Measurements from ENCODE around the gene SETD1A. TPM values are rescaled to one million over a fixed set of nuclear protein-coding genes. Genes with fewer than 3 reads are reported as not detected.

Gene SETD1A
- total RNA-seq, 1 donor from 2014 or later: 7.4 TPM

- no peak overlapping the region for H3K4me3 ChIP-seq
- H3K9me3 ChIP-seq (replicated peaks): no peaks in the 10 kb centered on the region
- TF ChIP-seq, protein P1, sequence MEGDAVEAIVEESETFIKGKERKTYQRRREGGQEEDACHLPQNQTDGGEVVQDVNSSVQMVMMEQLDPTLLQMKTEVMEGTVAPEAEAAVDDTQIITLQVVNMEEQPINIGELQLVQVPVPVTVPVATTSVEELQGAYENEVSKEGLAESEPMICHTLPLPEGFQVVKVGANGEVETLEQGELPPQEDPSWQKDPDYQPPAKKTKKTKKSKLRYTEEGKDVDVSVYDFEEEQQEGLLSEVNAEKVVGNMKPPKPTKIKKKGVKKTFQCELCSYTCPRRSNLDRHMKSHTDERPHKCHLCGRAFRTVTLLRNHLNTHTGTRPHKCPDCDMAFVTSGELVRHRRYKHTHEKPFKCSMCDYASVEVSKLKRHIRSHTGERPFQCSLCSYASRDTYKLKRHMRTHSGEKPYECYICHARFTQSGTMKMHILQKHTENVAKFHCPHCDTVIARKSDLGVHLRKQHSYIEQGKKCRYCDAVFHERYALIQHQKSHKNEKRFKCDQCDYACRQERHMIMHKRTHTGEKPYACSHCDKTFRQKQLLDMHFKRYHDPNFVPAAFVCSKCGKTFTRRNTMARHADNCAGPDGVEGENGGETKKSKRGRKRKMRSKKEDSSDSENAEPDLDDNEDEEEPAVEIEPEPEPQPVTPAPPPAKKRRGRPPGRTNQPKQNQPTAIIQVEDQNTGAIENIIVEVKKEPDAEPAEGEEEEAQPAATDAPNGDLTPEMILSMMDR (IDR thresholded peaks at IDR 0.05; ENCODE audit: borderline replicate concordance): no peak
- peaks cover 49% of the 10 kb centered on the region for H3K27me3 ChIP-seq (ENCODE audit: low read depth)
- peaks cover 4% of the 10 kb centered on the region for H3K4me1 ChIP-seq
- no peaks in the 10 kb centered on the region for H3K36me3 ChIP-seq
- intact Hi-C loops (cut with micrococcal nuclease): no loop called here
- DNase-seq: no peak
- no peak overlapping the region for H3K27ac ChIP-seq (replicated peaks)
Observed at GRCh38 chr16:31005350-31006085, 48.0 kb downstream of the SETD1A start.

- Histone ChIP-seq H3K36me3 (no peaks in the 10 kb centered on the region), H3K4me1 (peaks cover 4% of the 10 kb centered on the region), H3K27me3 (ENCODE audit: low read depth) (peaks cover 54% of the 10 kb centered on the region), H3K4me3 (no peak overlapping the region), H3K9me3 (replicated peaks) (no peaks in the 10 kb centered on the region), H3K27ac (replicated peaks) (no peak overlapping the region)
- no peak for DNase-seq
- TF ChIP-seq, protein P1 (IDR thresholded peaks at IDR 0.05; ENCODE audit: borderline replicate concordance): no peak
- intact Hi-C loops (cut with micrococcal nuclease): no loop called here
Observed at GRCh38 chr16:31006086-31006385, 48.5 kb downstream of the SETD1A start.

- Histone ChIP-seq H3K27ac (replicated peaks) (no peak overlapping the region), H3K9me3 (replicated peaks) (no peaks in the 10 kb centered on the region), H3K27me3 (ENCODE audit: low read depth) (peaks cover 60% of the 10 kb centered on the region), H3K4me1 (peaks cover 4% of the 10 kb centered on the region), H3K36me3 (no peaks in the 10 kb centered on the region), H3K4me3 (no peak overlapping the region)
- TF ChIP-seq, protein P1 (IDR thresholded peaks at IDR 0.05; ENCODE audit: borderline replicate concordance): no peak
- no peak for DNase-seq
- intact Hi-C loops (cut with micrococcal nuclease): no loop called here
Observed at GRCh38 chr16:31006589-31006988, 49.0 kb downstream of the SETD1A start.

DNA sequence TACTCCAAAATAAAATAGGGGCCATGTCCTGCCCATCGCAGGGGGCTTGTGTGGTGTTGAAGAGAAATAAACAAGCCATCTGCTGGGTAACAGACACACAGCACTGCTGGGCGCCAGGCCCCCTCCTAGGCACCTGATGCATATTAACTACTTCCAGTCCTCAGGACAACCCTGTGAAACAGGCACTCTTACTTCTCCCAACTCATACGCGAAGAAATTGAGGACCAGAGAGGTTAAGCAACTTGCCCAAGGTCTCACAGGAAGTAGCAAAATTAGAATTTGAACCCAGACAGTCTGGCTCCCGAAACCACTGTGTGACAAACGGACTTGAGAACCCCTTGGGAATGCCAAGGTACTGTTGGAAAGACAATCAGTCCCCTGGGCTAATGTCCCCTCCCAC, 50.1 kb downstream of the SETD1A start:
- DNase-seq: no peak
- H3K9me3 ChIP-seq (replicated peaks): no peaks in the 10 kb centered on the region
- intact Hi-C loops (cut with micrococcal nuclease): no loop called here
- no peak overlapping the region for H3K4me3 ChIP-seq
- peaks cover 71% of the 10 kb centered on the region for H3K27me3 ChIP-seq (ENCODE audit: low read depth)
- TF ChIP-seq, protein P1 (IDR thresholded peaks at IDR 0.05; ENCODE audit: borderline replicate concordance): no peak
- H3K4me1 ChIP-seq: no peaks in the 10 kb centered on the region
- H3K36me3 ChIP-seq: no peaks in the 10 kb centered on the region
- H3K27ac ChIP-seq (replicated peaks): no peak overlapping the region

- Histone ChIP-seq H3K9me3 (replicated peaks) (no peaks in the 10 kb centered on the region), H3K4me1 (no peaks in the 10 kb centered on the region), H3K36me3 (no peaks in the 10 kb centered on the region), H3K27me3 (ENCODE audit: low read depth) (peaks cover 74% of the 10 kb centered on the region), H3K27ac (replicated peaks) (no peak overlapping the region), H3K4me3 (no peak overlapping the region)
- intact Hi-C loops (cut with micrococcal nuclease): no loop called here
- TF ChIP-seq, protein P1 (IDR thresholded peaks at IDR 0.05; ENCODE audit: borderline replicate concordance): no peak
- no peak for DNase-seq
Observed at GRCh38 chr16:31008149-31008548, 50.6 kb downstream of the SETD1A start.
